RKO (cell line): ENCODE measurements around the gene SPCS3.
"Not testable (repeated sequence)": the region's sequence is repeated elsewhere in the genome, so short reads cannot be mapped to it uniquely, and the experiment has no call there.

Experiments
- DNase-seq: peaks from one replicate; pipeline ENCODE4 v3.0.0-alpha.2; 2016; ENCODE audit warnings: low spot score

The SPCS3 gene

DNA sequence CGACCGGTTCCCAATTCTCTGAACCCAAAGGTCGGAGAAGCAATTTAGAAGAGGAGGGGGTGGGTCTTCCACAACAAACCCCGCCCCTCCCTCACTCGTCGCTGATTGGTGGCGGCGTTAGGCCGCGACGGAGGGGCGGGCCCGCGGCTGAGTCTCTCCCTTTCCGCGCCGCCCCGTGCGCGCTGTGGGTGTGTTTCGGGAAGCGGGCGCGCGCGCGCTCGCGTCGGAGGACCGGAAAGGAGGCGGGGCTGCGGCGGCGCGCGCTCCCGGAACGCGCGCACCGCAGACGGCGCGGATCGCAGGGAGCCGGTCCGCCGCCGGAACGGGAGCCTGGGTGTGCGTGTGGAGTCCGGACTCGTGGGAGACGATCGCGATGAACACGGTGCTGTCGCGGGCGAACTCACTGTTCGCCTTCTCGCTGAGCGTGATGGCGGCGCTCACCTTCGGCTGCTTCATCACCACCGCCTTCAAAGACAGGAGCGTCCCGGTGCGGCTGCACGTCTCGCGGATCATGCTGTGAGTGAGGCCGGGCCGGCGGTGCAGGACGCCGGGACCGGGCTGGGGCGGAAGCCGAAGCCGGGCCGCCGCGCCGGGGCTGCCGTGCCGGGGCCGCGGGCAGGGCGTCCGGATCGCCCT lies at the start of gene SPCS3:
Gene SPCS3, plus strand, starts transcription at position 263 of the 636 bp plus-strand sequence. Its CDS starts 111 bp downstream, at position 374.
- peak; percentile 92 for DNase-seq

- DNase-seq: peak; percentile 99
These were observed 49.1 kb upstream of the SPCS3 start for GRCh38 chr4:176270669-176271068.

DNA sequence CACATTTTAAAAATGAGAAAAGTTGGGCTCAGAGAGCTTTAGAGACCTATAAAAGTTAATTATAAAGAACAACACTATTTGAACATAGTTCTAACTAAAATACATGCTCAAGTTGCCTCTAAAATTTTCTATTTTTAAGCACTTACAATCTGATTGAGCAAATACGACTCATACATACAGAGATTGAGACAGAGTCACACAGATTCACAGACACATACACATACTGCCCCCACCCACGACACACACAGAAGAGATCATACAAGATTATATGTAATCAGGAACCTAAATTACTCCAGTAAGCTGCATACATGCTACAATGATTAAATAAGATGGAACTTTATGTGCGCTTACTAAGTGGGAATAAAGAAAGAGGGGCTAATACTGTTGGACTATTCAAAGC lies 48.0 kb upstream of the SPCS3 start:
- peak; percentile 8 for DNase-seq

DNA sequence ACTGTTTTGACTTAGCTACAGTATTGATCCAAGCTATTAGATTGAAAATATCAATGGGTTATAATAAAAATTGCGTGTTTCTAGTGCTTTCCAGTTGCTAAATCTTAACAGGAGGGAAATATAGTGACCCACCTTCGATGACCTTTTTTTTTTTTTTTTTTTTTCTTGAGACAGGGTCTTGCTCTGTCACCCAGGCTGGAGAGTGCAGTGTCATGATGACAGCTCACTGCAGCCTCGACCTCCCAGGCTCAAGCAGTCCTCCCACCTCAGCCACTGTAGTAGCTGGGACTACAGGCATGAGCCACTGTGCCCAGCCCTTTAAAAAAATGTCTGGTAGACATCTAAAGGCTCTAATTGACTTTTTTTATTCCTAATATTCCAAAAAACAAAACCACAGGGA lies 47.0 kb upstream of the SPCS3 start:
- DNase-seq: no peak

DNA sequence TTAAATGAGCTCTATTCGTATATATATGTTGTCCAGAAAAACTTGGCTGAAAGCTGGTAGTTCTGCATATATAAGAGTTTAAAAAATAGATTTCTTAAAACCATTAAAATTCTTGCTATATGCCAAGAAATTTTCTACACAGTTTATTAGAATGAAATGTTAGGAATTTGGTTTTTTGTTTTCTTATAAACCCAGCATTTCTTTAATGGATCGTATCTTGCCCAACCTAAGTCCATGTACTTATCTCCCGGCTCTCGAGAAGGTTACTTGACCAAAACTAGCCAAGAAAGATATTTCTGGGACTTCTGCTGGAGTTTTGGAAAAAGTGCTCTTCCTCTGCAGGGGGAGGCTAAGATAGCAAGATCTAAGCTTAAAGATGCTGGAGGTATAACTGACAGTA lies 46.0 kb upstream of the SPCS3 start:
- DNase-seq: no peak

- no peak for DNase-seq
These were observed 45.3 kb upstream of the SPCS3 start for GRCh38 chr4:176274441-176274840.

GRCh38 chr4:176276710-176277109 lies 43.1 kb upstream of the SPCS3 start:
- no peak for DNase-seq

GRCh38 chr4:176277162-176277904 lies 42.4 kb upstream of the SPCS3 start:
- DNase-seq: peak; percentile 72

- not testable (repeated sequence) for DNase-seq
These were observed 40.2 kb upstream of the SPCS3 start for GRCh38 chr4:176279560-176279959.

DNA sequence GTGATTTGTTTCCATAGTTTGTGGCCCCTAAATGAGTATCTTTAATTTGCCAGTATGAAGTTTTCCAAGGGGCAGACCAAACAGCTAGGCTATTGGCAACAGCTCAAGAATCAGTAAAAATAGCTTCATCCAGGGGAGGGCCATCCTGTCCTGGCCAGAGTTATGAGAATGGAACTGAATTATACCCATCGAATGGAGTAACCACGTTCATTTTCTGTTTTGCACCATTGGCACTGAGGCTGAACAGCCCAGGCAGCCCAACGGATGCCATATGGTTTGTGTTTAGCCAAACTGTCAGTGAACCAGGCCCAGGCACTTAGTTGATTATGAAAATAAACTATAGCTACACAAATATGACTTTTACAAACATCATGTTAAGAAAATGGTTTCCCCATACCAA lies 33.0 kb upstream of the SPCS3 start:
- no peak for DNase-seq

- DNase-seq: no peak
These were observed 32.2 kb upstream of the SPCS3 start for GRCh38 chr4:176287546-176287945.

DNA sequence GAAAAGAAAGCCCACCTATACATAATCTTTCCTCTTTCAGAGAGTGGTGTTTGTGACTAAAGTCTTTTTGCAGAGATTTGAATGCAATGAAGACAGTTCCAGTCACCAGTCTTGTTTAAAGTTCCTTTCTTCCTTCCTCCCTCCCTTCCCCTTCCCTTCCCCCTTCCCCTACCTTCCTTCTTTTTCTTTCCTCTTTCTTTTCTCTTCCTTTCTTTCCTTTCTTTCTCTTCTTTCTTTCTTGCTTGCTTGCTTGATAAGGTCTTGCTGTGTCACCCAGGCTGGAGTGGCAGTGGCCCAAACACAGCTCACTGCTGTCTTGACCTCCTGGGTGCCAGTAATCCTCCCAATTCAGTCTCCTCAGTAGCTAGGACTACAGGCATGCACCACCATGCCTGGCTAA lies 31.7 kb upstream of the SPCS3 start:
- DNase-seq: no peak

DNA sequence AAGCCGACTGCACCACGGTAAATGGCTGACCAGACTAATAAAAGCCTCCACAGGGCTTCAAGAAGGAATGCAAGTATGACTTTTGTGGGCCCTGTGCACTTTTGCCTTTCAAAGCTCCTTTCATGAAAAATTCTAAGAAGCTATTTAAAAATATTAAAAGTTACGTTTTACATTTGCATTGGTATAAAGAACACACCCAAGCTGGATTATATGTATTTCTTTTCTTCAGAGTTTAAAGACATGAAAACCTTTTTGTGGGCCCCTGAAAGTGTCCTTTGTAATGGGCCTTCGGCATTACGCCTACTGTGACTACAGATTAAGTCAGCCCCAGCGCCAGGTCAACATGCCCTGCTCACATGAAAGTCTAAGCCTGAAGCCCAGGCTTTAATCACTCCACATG lies 30.2 kb upstream of the SPCS3 start:
- DNase-seq: no peak

DNA sequence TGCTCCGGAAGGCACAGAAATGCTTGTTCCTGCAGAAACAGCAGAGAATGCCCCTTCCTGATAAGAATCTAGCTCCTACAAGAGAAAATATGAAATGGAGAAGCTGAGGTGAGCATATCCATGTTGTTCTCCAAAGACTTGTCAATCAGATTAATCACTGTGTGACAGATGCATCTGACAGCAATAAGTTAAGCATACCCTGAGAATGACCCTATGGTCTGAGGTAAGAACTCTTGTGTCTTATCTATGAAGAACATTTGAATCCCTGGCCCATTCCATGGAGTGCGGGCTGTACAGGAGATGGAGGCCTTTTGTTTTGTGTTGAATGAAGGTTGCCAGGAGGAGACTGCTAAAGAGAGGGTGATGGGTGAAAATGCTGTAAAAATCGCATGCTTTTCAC lies 29.2 kb upstream of the SPCS3 start:
- DNase-seq: no peak

GRCh38 chr4:176291748-176292147 lies 28.0 kb upstream of the SPCS3 start:
- no peak for DNase-seq

- DNase-seq: no peak
These were observed 26.8 kb upstream of the SPCS3 start for GRCh38 chr4:176292920-176293319.

DNA sequence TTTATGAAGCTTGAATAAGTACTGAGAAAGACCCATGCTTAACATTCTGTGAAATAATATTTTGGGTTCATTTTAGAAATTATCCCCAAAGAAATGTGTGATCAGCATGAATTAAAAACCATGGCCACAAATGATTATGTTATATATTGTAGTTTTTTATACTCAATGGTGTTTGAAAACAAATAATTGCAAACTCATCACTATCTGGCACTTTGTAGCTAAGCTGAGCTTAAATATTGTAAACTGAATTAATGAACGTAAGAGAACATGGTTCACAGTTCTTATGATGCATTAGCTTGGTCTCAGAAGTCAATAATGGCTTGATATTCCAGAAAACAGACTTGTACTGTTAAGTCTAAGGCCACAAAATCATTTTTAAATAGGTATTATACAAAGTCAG lies 26.1 kb upstream of the SPCS3 start:
- no peak for DNase-seq

DNA sequence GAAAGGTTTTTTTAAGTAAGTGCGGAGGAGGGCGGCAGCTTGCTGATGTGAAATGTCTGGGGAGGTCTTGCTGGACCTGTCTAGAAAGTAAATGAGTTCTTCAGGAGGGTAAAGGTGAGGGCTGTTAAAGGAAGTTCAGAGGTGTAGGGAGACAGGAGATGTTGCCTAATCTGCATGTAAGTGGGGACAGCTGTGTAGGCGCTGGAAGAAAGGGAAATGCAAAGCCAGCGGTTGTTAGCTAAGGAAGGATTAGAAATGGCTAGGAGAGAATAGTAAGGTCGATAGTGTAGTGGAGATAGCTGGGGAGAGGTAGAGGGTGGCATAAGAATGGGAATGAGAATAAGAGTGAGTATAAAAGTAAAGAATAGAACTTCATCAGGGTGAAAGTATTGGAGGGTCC lies 23.9 kb upstream of the SPCS3 start:
- DNase-seq: not testable (repeated sequence)

DNA sequence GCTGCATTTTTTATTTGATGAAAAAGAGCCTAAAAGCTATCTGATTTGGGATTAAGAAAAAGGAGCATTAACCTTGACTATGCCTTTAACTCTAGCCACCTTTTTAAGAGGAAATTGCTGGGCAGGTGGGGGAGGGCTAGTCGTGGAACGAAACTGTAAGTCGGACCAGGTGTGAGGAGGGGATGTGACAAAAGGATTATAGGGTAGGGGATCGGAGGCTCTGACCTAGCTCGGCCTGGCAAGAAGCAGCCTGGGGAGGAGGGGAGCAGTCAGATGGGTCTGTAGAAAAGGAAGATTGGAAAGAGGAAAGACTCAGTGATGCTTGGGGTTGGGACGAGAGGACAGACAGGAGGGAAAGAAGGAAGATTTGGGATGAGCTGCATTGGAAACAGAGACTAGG lies 21.1 kb upstream of the SPCS3 start:
- DNase-seq: no peak

DNA sequence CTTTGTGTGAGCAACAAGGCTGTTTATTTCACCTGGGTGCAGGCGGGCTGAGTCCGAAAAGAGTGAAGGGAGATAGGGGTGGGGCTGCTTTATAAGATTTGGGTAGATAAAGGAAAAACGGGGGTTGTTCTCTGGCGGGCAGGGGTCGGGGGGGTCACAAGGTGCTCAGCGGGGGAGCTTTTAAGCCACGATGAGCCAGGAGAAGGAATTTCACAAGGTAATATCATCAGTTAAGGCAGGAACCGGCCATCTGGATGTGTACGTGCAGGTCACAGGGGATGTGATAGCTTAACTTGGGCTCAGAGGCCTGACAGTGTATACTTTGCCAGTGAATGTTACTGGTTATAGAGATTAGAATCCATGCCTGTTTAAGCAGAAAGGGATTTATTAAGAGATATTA lies 19.7 kb upstream of the SPCS3 start:
- no peak for DNase-seq

DNA sequence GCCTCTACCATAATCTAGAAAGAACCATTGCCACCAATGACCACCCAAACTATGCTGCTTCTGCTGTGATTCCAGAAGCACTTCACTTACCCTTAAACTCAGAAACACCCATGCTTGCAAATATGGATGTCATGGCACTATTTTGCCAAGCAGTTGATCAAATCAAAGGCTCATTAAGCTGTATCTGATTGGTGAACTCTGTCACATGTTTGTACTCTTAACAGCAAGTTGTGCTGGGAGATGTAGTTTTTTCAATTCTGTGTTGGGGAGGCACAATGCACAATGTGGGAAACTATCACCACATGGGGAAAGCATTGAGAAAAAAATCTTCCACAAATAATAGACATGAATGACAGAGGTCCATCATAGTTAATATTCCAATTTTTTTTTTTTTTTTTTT lies 19.2 kb upstream of the SPCS3 start:
- DNase-seq: no peak

DNA sequence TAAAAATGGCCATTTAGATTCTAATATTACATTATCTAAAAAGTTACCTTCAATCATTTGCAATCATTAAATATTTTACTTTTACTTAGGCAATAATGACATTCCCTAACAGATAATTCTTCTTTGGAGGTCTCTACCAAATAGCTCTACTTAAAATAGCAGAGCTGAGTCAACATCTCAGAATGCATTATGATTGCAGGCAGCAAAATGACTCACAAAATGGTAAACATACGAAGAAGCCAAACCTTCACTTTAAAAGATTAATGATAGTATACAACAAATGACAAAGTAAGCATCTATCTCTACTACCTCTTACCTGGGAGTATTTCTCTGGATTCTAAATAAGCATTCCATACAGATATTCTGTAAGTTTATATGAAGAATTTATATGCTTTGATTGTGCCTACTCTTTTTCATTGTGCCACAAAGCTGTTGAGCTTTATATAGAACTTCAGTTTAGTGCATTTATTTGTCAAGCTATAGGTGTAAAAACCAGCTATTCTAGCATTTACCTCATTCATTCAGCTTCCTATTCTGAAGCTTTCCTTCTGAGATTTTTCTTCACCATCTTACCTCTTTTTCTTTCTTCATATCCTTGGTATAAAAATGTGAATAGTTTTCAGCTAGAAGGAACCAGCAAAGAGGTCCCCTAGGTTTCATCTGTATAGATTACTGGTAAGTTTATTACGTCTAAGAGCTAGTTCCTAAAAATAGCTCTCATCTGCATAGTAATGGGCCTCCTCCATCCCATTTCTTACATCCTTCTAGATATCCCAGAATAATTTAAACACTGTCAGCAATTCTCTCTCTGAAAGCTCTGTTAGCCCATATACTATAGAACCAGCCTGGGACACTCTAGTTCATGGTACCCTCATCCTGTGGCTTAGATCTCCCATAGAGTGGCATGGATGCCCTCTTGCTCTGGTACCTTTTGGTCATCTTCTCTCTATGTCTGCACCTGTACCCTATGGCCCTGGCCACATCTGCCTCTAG lies 17.2 kb upstream of the SPCS3 start:
- peak; percentile 62 for DNase-seq

GRCh38 chr4:176303938-176304337 lies 15.8 kb upstream of the SPCS3 start:
- DNase-seq: no peak
